ENCODE data around the gene PCDHGC3. TPM values are rescaled to one million over a fixed set of nuclear protein-coding genes. Genes with fewer than 3 reads are reported as not detected.

The PCDHGC3 gene
- total and polyA plus RNA-seq, 4 donors = 3.7 to 11.0 (median 6.2) TPM

DNA sequence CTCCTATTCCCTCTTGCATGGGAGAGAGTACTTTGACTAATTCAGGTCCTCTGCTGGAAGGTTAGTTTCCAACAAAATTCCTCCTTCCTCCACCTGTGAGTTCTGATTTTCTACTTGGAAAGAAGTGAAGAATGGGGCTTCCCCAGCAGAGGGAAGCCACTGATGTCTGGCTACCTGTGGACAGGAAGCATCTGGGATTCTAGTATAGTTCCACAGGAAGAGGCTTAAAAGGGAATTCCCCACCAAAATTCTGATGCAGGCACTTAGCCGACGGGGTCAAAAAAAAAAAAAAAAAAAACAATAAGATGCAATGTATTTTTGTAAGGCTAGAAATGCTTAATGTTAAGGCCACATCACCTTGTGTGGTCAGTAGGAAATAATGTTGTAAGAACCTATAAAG lies 46.5 kb downstream of the PCDHGC3 start:
- H3K9ac ChIP-seq (ENCODE audit: low read depth in 1 of 2, low read length in 2 of 2) = no peak overlapping the region
- peaks cover 9 to 56% (median 53%) of the 10 kb centered on the region in 4 donors for H3K36me3 ChIP-seq (ENCODE audit: control insufficient read depth in 4 of 4, insufficient read depth in 3 of 4, low read depth in 1 of 4, low read length in 3 of 4)
- no peak for TF ChIP-seq RXRA (IDR thresholded peaks at IDR 0.05)
- TF ChIP-seq EGR1 (IDR thresholded peaks at IDR 0.05; ENCODE audit: low read depth in 2 of 2) = no peak
- no peaks in the 10 kb centered on the region for H3K9me3 ChIP-seq (ENCODE audit: control insufficient read depth in 4 of 4, low read length in 3 of 4)
- H3K4me3 ChIP-seq (ENCODE audit: low read depth in 1 of 3, low read length in 3 of 3) = no peak overlapping the region
- H3K4me1 ChIP-seq (ENCODE audit: control insufficient read depth in 4 of 4, insufficient read depth in 4 of 4, low read length in 3 of 4) = peaks cover 4 to 26% (median 21%) of the 10 kb centered on the region in 4 donors
- 54% methylated on average over 2 of the region's 2 CpGs for WGBS
- H3K27me3 ChIP-seq (ENCODE audit: control insufficient read depth in 4 of 4, insufficient read depth in 4 of 4, low read length in 3 of 4) = no peaks in the 10 kb centered on the region
- DNase-seq (ENCODE audit: low spot score) = no peak
- H3K27ac ChIP-seq (ENCODE audit: low read depth in 1 of 2, low read length in 2 of 2) = no peak overlapping the region

DNA sequence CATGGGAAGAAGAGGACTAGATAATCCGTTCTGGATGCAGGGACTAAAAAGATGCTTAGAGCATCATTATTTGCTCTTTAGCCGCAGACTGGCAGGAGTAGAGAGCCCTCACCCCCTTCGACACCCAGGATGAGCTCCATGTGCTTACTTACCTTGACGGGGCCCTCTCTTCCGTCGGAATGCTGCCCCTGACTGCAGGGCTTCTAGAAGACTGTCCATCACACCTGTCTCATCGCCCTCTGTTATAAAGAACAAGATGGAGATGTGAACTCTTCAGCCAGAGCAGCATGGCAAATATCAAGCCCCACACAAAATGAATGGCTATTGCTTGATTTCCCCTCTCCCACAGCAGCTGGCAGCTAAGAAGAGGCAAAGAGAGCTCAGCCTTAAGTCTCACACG lies 48.2 kb downstream of the PCDHGC3 start:
- Histone ChIP-seq H3K27me3 (ENCODE audit: control insufficient read depth in 4 of 4, insufficient read depth in 4 of 4, low read length in 3 of 4) (no peaks in the 10 kb centered on the region), H3K4me3 (ENCODE audit: low read depth in 1 of 3, low read length in 3 of 3) (no peak overlapping the region), H3K9me3 (ENCODE audit: control insufficient read depth in 4 of 4, low read length in 3 of 4) (no peaks in the 10 kb centered on the region), H3K9ac (ENCODE audit: low read depth in 1 of 2, low read length in 2 of 2) (no peak overlapping the region), H3K27ac (ENCODE audit: low read depth in 1 of 2, low read length in 2 of 2) (no peak overlapping the region), H3K4me1 (ENCODE audit: control insufficient read depth in 4 of 4, insufficient read depth in 4 of 4, low read length in 3 of 4) (peaks cover 4 to 36% (median 31%) of the 10 kb centered on the region in 4 donors), H3K36me3 (ENCODE audit: control insufficient read depth in 4 of 4, insufficient read depth in 3 of 4, low read depth in 1 of 4, low read length in 3 of 4) (peaks cover 4 to 51% (median 45%) of the 10 kb centered on the region in 4 donors)
- WGBS = 93% methylated on average over 8 of the region's 8 CpGs
- DNase-seq (ENCODE audit: low spot score) = no peak
- TF ChIP-seq SP1 (IDR thresholded peaks at IDR 0.05) (no peak), RAD21 (IDR thresholded peaks at IDR 0.05) (no peak), TAF1 (conservative IDR thresholded peaks at IDR 0.05) (no peak), EGR1 (IDR thresholded peaks at IDR 0.05; ENCODE audit: low read depth in 2 of 2) (no peak), FOXA1 (IDR thresholded peaks at IDR 0.05) (no peak), HNF4A (conservative IDR thresholded peaks at IDR 0.05) (no peak), GABPA (IDR thresholded peaks at IDR 0.05 in 1 of 2, conservative IDR thresholded peaks at IDR 0.05 in 1 of 2) (no peak), YY1 (IDR thresholded peaks at IDR 0.05) (no peak), RXRA (IDR thresholded peaks at IDR 0.05) (no peak), JUND (IDR thresholded peaks at IDR 0.05) (no peak), HNF4G (IDR thresholded peaks at IDR 0.05) (no peak), FOXA2 (IDR thresholded peaks at IDR 0.05) (no peak), NR2F2 (IDR thresholded peaks at IDR 0.05) (no peak)
- TF ChIP-seq, protein P1, sequence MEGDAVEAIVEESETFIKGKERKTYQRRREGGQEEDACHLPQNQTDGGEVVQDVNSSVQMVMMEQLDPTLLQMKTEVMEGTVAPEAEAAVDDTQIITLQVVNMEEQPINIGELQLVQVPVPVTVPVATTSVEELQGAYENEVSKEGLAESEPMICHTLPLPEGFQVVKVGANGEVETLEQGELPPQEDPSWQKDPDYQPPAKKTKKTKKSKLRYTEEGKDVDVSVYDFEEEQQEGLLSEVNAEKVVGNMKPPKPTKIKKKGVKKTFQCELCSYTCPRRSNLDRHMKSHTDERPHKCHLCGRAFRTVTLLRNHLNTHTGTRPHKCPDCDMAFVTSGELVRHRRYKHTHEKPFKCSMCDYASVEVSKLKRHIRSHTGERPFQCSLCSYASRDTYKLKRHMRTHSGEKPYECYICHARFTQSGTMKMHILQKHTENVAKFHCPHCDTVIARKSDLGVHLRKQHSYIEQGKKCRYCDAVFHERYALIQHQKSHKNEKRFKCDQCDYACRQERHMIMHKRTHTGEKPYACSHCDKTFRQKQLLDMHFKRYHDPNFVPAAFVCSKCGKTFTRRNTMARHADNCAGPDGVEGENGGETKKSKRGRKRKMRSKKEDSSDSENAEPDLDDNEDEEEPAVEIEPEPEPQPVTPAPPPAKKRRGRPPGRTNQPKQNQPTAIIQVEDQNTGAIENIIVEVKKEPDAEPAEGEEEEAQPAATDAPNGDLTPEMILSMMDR (IDR thresholded peaks at IDR 0.05; ENCODE audit: low read depth, low read length, missing input control) = no peak
- TF ChIP-seq, protein P2, sequence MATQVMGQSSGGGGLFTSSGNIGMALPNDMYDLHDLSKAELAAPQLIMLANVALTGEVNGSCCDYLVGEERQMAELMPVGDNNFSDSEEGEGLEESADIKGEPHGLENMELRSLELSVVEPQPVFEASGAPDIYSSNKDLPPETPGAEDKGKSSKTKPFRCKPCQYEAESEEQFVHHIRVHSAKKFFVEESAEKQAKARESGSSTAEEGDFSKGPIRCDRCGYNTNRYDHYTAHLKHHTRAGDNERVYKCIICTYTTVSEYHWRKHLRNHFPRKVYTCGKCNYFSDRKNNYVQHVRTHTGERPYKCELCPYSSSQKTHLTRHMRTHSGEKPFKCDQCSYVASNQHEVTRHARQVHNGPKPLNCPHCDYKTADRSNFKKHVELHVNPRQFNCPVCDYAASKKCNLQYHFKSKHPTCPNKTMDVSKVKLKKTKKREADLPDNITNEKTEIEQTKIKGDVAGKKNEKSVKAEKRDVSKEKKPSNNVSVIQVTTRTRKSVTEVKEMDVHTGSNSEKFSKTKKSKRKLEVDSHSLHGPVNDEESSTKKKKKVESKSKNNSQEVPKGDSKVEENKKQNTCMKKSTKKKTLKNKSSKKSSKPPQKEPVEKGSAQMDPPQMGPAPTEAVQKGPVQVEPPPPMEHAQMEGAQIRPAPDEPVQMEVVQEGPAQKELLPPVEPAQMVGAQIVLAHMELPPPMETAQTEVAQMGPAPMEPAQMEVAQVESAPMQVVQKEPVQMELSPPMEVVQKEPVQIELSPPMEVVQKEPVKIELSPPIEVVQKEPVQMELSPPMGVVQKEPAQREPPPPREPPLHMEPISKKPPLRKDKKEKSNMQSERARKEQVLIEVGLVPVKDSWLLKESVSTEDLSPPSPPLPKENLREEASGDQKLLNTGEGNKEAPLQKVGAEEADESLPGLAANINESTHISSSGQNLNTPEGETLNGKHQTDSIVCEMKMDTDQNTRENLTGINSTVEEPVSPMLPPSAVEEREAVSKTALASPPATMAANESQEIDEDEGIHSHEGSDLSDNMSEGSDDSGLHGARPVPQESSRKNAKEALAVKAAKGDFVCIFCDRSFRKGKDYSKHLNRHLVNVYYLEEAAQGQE (IDR thresholded peaks at IDR 0.05) = no peak
- TF ChIP-seq, protein P3, sequence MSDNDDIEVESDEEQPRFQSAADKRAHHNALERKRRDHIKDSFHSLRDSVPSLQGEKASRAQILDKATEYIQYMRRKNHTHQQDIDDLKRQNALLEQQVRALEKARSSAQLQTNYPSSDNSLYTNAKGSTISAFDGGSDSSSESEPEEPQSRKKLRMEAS (IDR thresholded peaks at IDR 0.05) = no peak
- TF ChIP-seq, protein P4, sequence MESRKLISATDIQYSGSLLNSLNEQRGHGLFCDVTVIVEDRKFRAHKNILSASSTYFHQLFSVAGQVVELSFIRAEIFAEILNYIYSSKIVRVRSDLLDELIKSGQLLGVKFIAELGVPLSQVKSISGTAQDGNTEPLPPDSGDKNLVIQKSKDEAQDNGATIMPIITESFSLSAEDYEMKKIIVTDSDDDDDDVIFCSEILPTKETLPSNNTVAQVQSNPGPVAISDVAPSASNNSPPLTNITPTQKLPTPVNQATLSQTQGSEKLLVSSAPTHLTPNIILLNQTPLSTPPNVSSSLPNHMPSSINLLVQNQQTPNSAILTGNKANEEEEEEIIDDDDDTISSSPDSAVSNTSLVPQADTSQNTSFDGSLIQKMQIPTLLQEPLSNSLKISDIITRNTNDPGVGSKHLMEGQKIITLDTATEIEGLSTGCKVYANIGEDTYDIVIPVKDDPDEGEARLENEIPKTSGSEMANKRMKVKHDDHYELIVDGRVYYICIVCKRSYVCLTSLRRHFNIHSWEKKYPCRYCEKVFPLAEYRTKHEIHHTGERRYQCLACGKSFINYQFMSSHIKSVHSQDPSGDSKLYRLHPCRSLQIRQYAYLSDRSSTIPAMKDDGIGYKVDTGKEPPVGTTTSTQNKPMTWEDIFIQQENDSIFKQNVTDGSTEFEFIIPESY (IDR thresholded peaks at IDR 0.05) = no peak
- TF ChIP-seq, protein P5, sequence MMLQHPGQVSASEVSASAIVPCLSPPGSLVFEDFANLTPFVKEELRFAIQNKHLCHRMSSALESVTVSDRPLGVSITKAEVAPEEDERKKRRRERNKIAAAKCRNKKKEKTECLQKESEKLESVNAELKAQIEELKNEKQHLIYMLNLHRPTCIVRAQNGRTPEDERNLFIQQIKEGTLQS (IDR thresholded peaks at IDR 0.05) = no peak

Measured in liver (tissue), 9 donors.